Gastrocnemius medialis (tissue), 4 donors: Measurements from ENCODE around the gene KCNH8. TPM values are rescaled to one million over a fixed set of nuclear protein-coding genes. Genes with fewer than 3 reads are reported as not detected.

Source experiments
- ATAC-seq, 2 donors: fragments of 150-250 bp; one replicate each; pipeline ENCODE4 v1.9.1; 2016
- DNase-seq, 2 donors: peaks; one replicate each; pipeline ENCODE4 v3.0.0-alpha.2; 2019
- H3K27ac ChIP-seq, 4 donors: fragments of 200-600 bp; sonication (generic); 1 replicate in 1 of 4; 2 replicates in 3 of 4; pipeline ENCODE4 v1.5.1; 2016 to 2018; ENCODE audit warnings: mild to moderate bottlenecking in 2 of 4, moderate library complexity in 1 of 4
- H3K27me3 ChIP-seq, 3 donors: fragments of 200-600 bp; sonication (generic) in 2 of 3; 1 replicate in 1 of 3; 2 replicates in 2 of 3; pipeline versions ENCODE4 v1.5.1 to v1.6.0; 2016 to 2019; ENCODE audit warnings: mild to moderate bottlenecking in 1 of 3, moderate library complexity in 1 of 3
- H3K36me3 ChIP-seq, 2 donors: fragments of 200-600 bp; sonication (generic) in 1 of 2; one replicate each; pipeline ENCODE4 v1.5.1; 2017 to 2018
- H3K4me1 ChIP-seq, 2 donors: fragments of 200-600 bp; sonication (generic) in 1 of 2; one replicate each; pipeline ENCODE4 v1.5.1; 2016 to 2017; ENCODE audit warnings: mild to moderate bottlenecking in 2 of 2
- H3K4me3 ChIP-seq, 4 donors: fragments of 200-600 bp; sonication (generic) in 3 of 4; 1 replicate in 1 of 4; 2 replicates in 3 of 4; pipeline ENCODE4 v1.5.1; 2016 to 2019; ENCODE audit warnings: mild to moderate bottlenecking in 2 of 4
- H3K9me3 ChIP-seq, 3 donors: fragments of 200-600 bp; sonication (generic) in 2 of 3; 1 replicate in 1 of 3; 2 replicates in 2 of 3; pipeline ENCODE4 v1.5.1; 2016 to 2019
- POLR2A ChIP-seq, 2 donors: fragments of 450-650 bp; IDR thresholded peaks; one replicate each; pipeline ENCODE4 v1.6.1; 2017; ENCODE audit warnings: antibody characterized with exemption in 2 of 2, mild to moderate bottlenecking in 2 of 2, moderate library complexity in 2 of 2
- in situ Hi-C, 4 donors: fragments of 200-750 bp; cut with MboI; loops; one replicate each; pipeline versions ENCODE4 v1.15.0 to v1.8.0; 2017; ENCODE audit warnings: low sequenced_read_pairs in 4 of 4
- intact Hi-C: fragments of 100-400 bp; cut with DNase I; formaldehyde crosslinking; loops from one replicate; pipeline ENCODE4 v1.15.1; 2023; ENCODE audit warnings: low total_unique reads
- total RNA-seq, 4 donors: library from RNA; depleted of rRNA; stranded (reverse); fragments of >200 nt; gene quantifications; one replicate each; pipeline versions ENCODE4 v1.1.0 to v1.2.3, GENCODE V29; 2016
- TF ChIP-seq, protein P1 (sequence below), 5 experiments: fragments of 450-650 bp in 3 of 5; fragments of 200-600 bp in 2 of 5; sonication (generic) in 2 of 5; IDR thresholded peaks in 4 of 5; conservative IDR thresholded peaks in 1 of 5; 1 replicate in 4 of 5; 2 replicates in 1 of 5; pipeline ENCODE4 v1.5.1; 2016 to 2019; ENCODE audit warnings: antibody characterized with exemption in 5 of 5, mild to moderate bottlenecking in 3 of 5, moderate library complexity in 3 of 5

KCNH8 gene
- total RNA-seq, 4 donors from 2014 or later = not detected

DNA sequence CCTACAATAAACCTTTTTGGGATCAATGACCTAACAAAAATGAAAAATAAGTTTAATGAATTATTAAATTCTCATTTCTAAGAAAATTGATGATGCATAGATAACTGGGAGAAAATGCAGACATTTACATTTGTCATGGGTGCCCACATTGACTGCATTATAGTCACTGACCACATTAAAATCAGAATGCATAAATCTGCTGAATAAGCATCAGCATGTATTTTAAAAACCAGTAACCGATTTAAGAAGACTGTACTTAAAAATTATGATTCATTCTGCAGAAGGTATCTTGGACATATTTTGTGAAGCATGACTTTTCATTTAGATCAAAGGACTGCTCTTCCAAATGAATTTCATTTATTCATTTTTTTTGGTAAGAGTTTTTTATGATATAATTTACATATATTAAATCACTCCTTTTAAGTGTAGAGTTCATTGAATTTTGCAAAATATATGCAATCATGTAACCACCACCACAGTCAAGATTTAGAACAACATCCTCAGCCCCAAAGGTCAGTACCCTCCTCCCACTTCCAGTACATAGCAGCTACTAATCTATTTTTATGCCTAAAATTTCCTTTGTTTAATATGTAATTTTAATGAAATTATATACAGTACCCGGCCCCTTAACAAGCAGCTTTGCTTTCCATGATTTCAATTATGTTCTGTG is 11.8 kb downstream of the KCNH8 start:
- intact Hi-C loops = no loop called here
- H3K4me3 ChIP-seq = no peak overlapping the region
- in situ Hi-C loops = no loop called here
- DNase-seq (no peak), ATAC-seq (no peak)
- no peaks in the 10 kb centered on the region for H3K9me3 ChIP-seq
- TF ChIP-seq POLR2A (IDR thresholded peaks at IDR 0.05) = no peak
- TF ChIP-seq, protein P1, sequence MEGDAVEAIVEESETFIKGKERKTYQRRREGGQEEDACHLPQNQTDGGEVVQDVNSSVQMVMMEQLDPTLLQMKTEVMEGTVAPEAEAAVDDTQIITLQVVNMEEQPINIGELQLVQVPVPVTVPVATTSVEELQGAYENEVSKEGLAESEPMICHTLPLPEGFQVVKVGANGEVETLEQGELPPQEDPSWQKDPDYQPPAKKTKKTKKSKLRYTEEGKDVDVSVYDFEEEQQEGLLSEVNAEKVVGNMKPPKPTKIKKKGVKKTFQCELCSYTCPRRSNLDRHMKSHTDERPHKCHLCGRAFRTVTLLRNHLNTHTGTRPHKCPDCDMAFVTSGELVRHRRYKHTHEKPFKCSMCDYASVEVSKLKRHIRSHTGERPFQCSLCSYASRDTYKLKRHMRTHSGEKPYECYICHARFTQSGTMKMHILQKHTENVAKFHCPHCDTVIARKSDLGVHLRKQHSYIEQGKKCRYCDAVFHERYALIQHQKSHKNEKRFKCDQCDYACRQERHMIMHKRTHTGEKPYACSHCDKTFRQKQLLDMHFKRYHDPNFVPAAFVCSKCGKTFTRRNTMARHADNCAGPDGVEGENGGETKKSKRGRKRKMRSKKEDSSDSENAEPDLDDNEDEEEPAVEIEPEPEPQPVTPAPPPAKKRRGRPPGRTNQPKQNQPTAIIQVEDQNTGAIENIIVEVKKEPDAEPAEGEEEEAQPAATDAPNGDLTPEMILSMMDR (IDR thresholded peaks at IDR 0.05 in 4 of 5, conservative IDR thresholded peaks at IDR 0.05 in 1 of 5) = no peak
- H3K36me3 ChIP-seq = no peaks in the 10 kb centered on the region
- H3K27me3 ChIP-seq = no peaks in the 10 kb centered on the region
- H3K4me1 ChIP-seq = no peaks in the 10 kb centered on the region
- H3K27ac ChIP-seq = no peak overlapping the region

DNA sequence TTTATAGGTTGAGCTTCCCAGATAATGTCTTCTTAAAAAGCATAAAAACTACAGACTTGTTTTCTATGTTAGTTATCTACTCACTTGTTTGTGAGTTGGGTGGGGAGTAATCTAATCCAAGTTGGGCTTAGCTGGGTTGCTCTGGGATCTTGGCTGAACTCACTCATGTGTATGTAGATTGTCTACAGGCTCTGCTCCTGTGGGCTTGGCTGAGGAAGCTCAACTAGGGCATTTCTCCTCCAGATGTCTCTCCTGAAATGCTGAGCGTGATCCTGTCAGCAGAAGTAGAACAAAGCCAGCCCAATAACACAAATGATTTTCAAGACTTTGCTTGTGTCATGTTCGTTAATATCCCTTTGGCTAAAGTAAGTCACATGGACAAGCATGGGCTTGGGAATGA is 17.3 kb downstream of the KCNH8 start:
- DNase-seq (no peak), ATAC-seq (no peak)
- no peaks in the 10 kb centered on the region for H3K4me1 ChIP-seq
- TF ChIP-seq, protein P1 (IDR thresholded peaks at IDR 0.05 in 4 of 5, conservative IDR thresholded peaks at IDR 0.05 in 1 of 5) = no peak
- no peak for TF ChIP-seq POLR2A (IDR thresholded peaks at IDR 0.05)
- in situ Hi-C loops = no loop called here
- no peaks in the 10 kb centered on the region for H3K27me3 ChIP-seq
- no peaks in the 10 kb centered on the region for H3K36me3 ChIP-seq
- no peak overlapping the region for H3K27ac ChIP-seq
- H3K9me3 ChIP-seq = no peaks in the 10 kb centered on the region
- intact Hi-C loops = no loop called here
- H3K4me3 ChIP-seq = no peak overlapping the region

DNA sequence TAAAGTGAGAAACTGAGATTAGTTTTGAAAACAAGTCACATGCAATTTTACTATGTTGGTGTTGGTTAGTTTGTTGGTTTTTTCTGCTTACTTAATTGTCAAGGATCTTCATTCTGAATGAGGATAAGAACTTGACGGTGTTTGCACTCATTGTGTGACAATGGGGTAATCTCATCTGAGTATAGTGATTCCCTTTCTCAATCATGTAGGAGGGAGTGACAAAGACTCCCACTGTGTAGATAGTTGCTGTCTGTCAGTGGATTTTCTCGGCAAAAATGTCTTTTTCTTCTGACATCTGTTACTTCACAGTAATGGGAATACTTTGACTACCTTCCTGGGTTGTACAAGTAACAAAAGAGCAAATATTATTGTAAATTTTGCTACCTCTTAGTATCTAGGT is 23.5 kb downstream of the KCNH8 start:
- Histone ChIP-seq H3K27me3 (no peaks in the 10 kb centered on the region), H3K4me3 (no peak overlapping the region), H3K9me3 (no peaks in the 10 kb centered on the region), H3K36me3 (no peaks in the 10 kb centered on the region), H3K27ac (no peak overlapping the region), H3K4me1 (no peaks in the 10 kb centered on the region)
- ATAC-seq = no peak
- intact Hi-C loops = no loop called here
- no peak for TF ChIP-seq POLR2A (IDR thresholded peaks at IDR 0.05)
- TF ChIP-seq, protein P1 (IDR thresholded peaks at IDR 0.05 in 4 of 5, conservative IDR thresholded peaks at IDR 0.05 in 1 of 5) = no peak
- DNase-seq = no peak
- in situ Hi-C loops = no loop called here

DNA sequence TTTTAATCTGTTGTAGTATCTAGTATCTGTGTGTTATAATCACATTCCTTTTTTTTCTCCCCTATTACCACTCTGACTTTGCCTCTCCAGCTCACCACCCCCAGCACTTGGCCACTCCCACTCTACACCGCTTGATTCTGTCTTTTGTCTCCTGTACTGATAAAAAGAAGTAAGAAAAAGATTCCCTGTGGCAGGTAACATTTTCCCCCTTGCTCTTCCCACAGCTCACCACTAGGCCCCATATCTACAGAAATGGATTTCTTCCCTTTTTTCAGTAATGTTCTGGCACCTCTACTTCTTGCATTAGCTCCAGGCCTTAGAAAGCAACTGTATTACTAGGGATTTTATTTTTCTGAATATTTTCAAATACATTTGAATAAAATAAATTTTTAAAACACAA is 25.6 kb downstream of the KCNH8 start:
- no peaks in the 10 kb centered on the region for H3K4me1 ChIP-seq
- no peaks in the 10 kb centered on the region for H3K27me3 ChIP-seq
- DNase-seq = no peak
- H3K27ac ChIP-seq = no peak overlapping the region
- H3K9me3 ChIP-seq = no peaks in the 10 kb centered on the region
- in situ Hi-C loops (no loop called here), intact Hi-C loops (no loop called here)
- TF ChIP-seq POLR2A (IDR thresholded peaks at IDR 0.05) = no peak
- TF ChIP-seq, protein P1 (IDR thresholded peaks at IDR 0.05 in 4 of 5, conservative IDR thresholded peaks at IDR 0.05 in 1 of 5) = no peak
- H3K36me3 ChIP-seq = no peaks in the 10 kb centered on the region
- no peak overlapping the region for H3K4me3 ChIP-seq
- no peak for ATAC-seq

DNA sequence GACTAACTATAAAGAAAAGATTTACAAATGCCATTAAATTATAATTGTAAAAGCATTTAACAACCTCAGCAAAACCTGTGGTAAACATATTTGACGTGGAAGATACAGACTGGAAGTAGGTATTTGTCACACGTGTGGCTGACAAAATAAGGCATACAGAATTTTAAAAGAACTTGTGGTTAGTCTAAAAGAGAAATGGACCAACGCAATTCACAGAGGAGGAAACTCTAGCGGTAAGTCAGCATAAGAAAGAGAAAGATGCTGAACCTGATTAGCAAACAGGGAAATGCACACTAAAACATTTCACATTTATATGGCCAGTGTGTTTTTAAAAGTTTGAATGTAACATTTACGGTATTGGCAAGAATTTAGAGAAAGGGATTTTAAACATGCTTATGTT is 35.3 kb downstream of the KCNH8 start:
- no peak overlapping the region for H3K4me3 ChIP-seq
- TF ChIP-seq POLR2A (IDR thresholded peaks at IDR 0.05) = no peak
- TF ChIP-seq, protein P1 (IDR thresholded peaks at IDR 0.05 in 4 of 5, conservative IDR thresholded peaks at IDR 0.05 in 1 of 5) = no peak

More for the DNA sequence above, 35.3 kb downstream of the KCNH8 start:
- ATAC-seq (no peak), DNase-seq (no peak)
- in situ Hi-C loops (no loop called here), intact Hi-C loops (no loop called here)
- Histone ChIP-seq H3K9me3 (no peaks in the 10 kb centered on the region), H3K4me1 (no peaks in the 10 kb centered on the region), H3K36me3 (no peaks in the 10 kb centered on the region), H3K27ac (no peak overlapping the region), H3K27me3 (no peaks in the 10 kb centered on the region)
